ENCODE results near the gene KCNN1.

DNA sequence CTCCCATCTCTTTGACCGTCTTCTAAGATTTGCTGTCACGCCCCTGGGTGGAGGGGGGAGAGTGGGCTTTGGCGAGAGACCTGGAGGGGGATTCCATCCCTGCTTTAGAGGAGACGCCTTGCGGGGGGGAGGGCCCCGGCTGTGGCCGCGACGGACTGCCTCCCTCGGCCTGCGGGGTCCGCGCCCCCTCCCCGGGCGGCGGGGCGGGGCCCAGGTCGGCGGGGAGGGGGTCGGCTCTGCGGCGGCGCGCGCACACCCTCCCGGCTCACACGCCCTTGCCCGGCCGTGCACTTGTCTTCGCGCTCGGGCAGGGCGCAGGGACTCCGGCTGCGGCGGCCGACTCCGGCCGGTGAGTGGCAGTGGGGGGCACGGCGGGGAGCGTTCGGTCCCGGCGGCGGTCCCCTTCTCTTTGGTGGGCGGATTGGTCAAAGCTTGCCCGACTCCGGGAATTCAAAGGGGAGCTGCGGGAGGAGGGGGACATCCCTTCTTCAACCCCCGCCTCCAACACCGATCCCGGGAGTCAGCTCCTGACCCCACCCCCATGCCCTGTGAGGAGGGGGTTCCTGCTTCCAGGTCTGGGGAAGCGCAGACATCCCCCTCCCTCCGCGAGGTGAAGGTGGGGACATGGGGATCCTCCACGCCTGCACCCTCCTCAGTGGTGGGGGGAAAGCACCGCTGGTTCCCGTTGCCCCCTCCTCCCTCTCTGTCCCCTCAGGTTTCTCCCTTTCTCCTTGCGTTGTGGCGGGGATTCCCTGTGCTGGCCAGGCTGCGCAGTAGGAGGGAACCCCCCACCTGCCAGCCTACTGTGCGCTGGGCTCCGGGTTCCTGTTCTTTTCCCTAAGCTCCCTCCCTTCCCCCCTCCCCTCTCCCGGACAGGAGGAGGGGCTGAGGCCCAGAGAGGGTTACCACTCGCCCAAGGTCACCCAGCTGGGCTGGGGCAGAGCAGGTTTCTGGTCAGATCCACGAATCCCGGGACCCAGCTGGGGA, 14.6 kb upstream of the KCNN1 start:
- TF ChIP-seq CTCF (IDR thresholded peaks at IDR 0.05) (0 out of 2 replicates have a peak, but pooled peaks have one; percentile 4), ZFX (IDR thresholded peaks at IDR 0.05; ENCODE audit: borderline replicate concordance) (no peak)
